ENCODE results near the gene RPS6KA1.

DNA sequence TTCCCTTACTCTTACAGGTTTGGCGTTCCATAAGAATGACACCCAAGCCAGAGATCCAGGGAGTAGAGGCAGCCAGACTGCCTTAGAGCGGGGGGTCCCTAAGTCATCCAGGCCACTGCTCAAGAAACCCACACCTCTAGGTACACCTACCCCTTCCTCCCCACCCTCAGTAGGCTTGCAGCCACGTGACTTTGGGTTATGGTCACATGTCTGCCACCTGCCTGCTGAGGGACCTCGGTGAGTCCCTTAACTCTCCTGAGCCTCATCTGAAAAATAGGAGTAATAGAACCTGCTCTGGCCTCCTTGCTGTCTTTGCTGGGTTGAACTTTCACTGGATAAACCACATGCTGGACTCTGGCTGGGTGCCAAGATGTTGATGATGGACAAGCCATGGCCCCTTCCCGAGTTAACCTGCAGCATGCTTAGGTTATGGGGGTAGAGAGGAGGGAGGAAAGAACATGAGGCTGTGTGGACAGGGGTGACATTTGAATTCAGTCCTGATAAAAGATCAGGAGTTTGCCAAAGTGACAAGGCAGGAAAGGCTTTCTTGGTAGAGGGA lies 4.5 kb downstream of the RPS6KA1 start:
- TF ChIP-seq EZH2 (optimal IDR thresholded peaks at IDR 0.05; ENCODE audit: low read depth, low read length) = no peak
- TF ChIP-seq, protein P1, sequence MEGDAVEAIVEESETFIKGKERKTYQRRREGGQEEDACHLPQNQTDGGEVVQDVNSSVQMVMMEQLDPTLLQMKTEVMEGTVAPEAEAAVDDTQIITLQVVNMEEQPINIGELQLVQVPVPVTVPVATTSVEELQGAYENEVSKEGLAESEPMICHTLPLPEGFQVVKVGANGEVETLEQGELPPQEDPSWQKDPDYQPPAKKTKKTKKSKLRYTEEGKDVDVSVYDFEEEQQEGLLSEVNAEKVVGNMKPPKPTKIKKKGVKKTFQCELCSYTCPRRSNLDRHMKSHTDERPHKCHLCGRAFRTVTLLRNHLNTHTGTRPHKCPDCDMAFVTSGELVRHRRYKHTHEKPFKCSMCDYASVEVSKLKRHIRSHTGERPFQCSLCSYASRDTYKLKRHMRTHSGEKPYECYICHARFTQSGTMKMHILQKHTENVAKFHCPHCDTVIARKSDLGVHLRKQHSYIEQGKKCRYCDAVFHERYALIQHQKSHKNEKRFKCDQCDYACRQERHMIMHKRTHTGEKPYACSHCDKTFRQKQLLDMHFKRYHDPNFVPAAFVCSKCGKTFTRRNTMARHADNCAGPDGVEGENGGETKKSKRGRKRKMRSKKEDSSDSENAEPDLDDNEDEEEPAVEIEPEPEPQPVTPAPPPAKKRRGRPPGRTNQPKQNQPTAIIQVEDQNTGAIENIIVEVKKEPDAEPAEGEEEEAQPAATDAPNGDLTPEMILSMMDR (IDR thresholded peaks at IDR 0.05; ENCODE audit: low read length) = no peak

Measured in MM.1S (cell line).